Panc1 (cell line): ENCODE results near the gene IKBIP. TPM values are rescaled to one million over a fixed set of nuclear protein-coding genes. Genes with fewer than 3 reads are reported as not detected.

Experiments used
- ATAC-seq: fragments of 200-7000 bp; cut with Tn5 transposase; 2 replicates; pipeline ENCODE4 v1.9.1; 2020; ENCODE audit warnings: mild to moderate bottlenecking, moderate library complexity
- BruUV-seq: library from RNA; stranded (reverse); fragments of 400-500 nt; replicated peaks from 2 replicates; lab custom pipeline; 2021; lab: Mats Ljungman, UMichigan
- CTCF ChIA-PET: fragments of 300-600 bp; sonication (Branson Sonifier 250); formaldehyde crosslinking; loops from one replicate; lab custom pipeline; 2022; ENCODE audit warnings: antibody characterized with exemption; lab: Charles Lee
- POLR2A ChIA-PET: fragments of 300-600 bp; sonication (Branson Sonifier 250); formaldehyde crosslinking; loops from one replicate; lab custom pipeline; 2022; ENCODE audit warnings: antibody characterized with exemption; lab: Charles Lee
- DNase-seq: peaks from one replicate; pipeline ENCODE4 v3.0.0-alpha.2; 2010; ENCODE audit warnings: low read depth, low spot score
- H3K27ac ChIP-seq: 2 replicates; pipeline ENCODE4 v1.5.1; 2011; ENCODE audit warnings: mild to moderate bottlenecking, low read length, inconsistent platforms
- H3K27me3 ChIP-seq: fragments of 200-500 bp; sonication (Bioruptor generic); 2 replicates; pipeline ENCODE4 v1.6.0; 2014; ENCODE audit warnings: low read length, inconsistent platforms; ENCODE audit not compliant: control insufficient read depth, insufficient read depth
- H3K36me3 ChIP-seq: fragments of 200-500 bp; sonication (Bioruptor generic); 2 replicates; pipeline ENCODE4 v1.5.1; 2014; ENCODE audit warnings: inconsistent platforms, mild to moderate bottlenecking, low read length, moderate library complexity; ENCODE audit not compliant: control insufficient read depth, insufficient read depth
- H3K4me1 ChIP-seq: 2 replicates; pipeline ENCODE4 v1.5.1; 2011; ENCODE audit warnings: inconsistent platforms, mild to moderate bottlenecking, low read length, moderate library complexity; ENCODE audit not compliant: control insufficient read depth, insufficient read depth
- H3K4me3 ChIP-seq, 2 experiments: 2 replicates each; pipeline ENCODE4 v1.5.1; 2011 to 2012; ENCODE audit warnings: low read depth in 2 of 2, low read length in 2 of 2, mild to moderate bottlenecking in 2 of 2, inconsistent platforms in 1 of 2, moderate library complexity in 1 of 2
- H3K9me3 ChIP-seq: fragments of 200-500 bp; sonication (Bioruptor generic); 2 replicates; pipeline ENCODE4 v1.5.1; 2014; ENCODE audit warnings: low read depth, mild to moderate bottlenecking, inconsistent platforms, low read length, moderate library complexity; ENCODE audit not compliant: control insufficient read depth, insufficient read depth
- POLR2AphosphoS5 ChIP-seq: IDR thresholded peaks from 2 replicates; pipeline ENCODE4 v1.6.1; 2012; ENCODE audit warnings: mild to moderate bottlenecking, low read depth, low read length, moderate library complexity
- SIN3A ChIP-seq: IDR thresholded peaks from 2 replicates; pipeline ENCODE4 v1.6.1; 2012; ENCODE audit warnings: low read depth, mild to moderate bottlenecking, low read length, moderate library complexity, borderline replicate concordance; ENCODE audit not compliant: insufficient read depth
- TCF7L2 ChIP-seq: IDR thresholded peaks from 2 replicates; pipeline ENCODE4 v1.6.1; 2011; ENCODE audit warnings: mild to moderate bottlenecking, low read depth, low read length, inconsistent platforms
- in situ Hi-C: cut with HindIII; loops from 2 replicates; pipeline ENCODE4 v1.10.0; 2016; ENCODE audit warnings: low sequenced_read_pairs, low pct_unique_long_range_greater_than_20kb
- intact Hi-C: fragments of 100-400 bp; cut with micrococcal nuclease; formaldehyde crosslinking; loops from one replicate; pipeline ENCODE4 v1.10.0; 2022; ENCODE audit not compliant: unreplicated experiment
- total RNA-seq: library from RNA; stranded (reverse); gene quantifications from one replicate; pipeline ENCODE4 v1.2.1, GENCODE V29; 2021; ENCODE audit not compliant: unreplicated experiment
- TF ChIP-seq, protein P1 (sequence below): fragments of 450-650 bp; IDR thresholded peaks from 2 replicates; pipeline ENCODE4 v1.5.1; 2017; ENCODE audit warnings: mild to moderate bottlenecking
- TF ChIP-seq, protein P2 (sequence below), 2 experiments: IDR thresholded peaks; 2 replicates each; pipeline ENCODE4 v1.6.1; 2011 to 2012; ENCODE audit warnings: low read depth in 2 of 2, control low read depth in 1 of 2, low read length in 1 of 2, mild to moderate bottlenecking in 1 of 2, moderate library complexity in 1 of 2; ENCODE audit not compliant: insufficient read depth in 1 of 2

The IKBIP gene
- total RNA-seq, 1 experiment from 2014 or later = 33.7 TPM

DNA sequence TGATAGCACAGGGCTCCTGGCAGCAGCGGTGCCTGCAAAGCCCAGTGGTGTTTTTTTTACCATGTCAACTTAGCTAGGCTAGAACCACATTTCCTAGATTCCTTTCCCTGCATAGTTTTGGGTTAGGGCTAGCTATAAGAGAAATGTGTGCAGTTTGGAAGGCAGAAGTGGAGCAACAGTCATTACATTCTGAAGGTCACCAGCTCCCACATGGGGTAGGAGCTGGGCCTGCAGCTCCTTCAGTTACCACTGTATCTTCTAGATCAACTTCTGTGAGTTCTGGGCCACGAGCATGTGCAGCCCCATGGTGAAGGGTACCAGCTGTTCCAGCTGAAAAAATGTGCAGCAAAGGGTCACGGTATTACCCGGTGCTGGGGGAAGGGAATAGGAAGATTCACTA, 53.4 kb downstream of the IKBIP start:
- no TSS peak for BruUV-seq
- Histone ChIP-seq H3K36me3 (peaks cover 20% of the 10 kb centered on the region), H3K4me1 (peaks cover 14% of the 10 kb centered on the region), H3K4me3 (no peak overlapping the region), H3K27ac (no peak overlapping the region), H3K27me3 (no peaks in the 10 kb centered on the region), H3K9me3 (no peaks in the 10 kb centered on the region)
- in situ Hi-C loops = no loop called here
- intact Hi-C loops = no loop called here
- ATAC-seq = no peak
- DNase-seq = no peak
- ChIA-PET POLR2A (no interaction called here), CTCF (interaction anchor here (1.4 kb wide), 1 partner anchor 24 kb away, joined by 14 read pairs; no protein-coding TSS in a partner anchor)
- TF ChIP-seq, protein P1, sequence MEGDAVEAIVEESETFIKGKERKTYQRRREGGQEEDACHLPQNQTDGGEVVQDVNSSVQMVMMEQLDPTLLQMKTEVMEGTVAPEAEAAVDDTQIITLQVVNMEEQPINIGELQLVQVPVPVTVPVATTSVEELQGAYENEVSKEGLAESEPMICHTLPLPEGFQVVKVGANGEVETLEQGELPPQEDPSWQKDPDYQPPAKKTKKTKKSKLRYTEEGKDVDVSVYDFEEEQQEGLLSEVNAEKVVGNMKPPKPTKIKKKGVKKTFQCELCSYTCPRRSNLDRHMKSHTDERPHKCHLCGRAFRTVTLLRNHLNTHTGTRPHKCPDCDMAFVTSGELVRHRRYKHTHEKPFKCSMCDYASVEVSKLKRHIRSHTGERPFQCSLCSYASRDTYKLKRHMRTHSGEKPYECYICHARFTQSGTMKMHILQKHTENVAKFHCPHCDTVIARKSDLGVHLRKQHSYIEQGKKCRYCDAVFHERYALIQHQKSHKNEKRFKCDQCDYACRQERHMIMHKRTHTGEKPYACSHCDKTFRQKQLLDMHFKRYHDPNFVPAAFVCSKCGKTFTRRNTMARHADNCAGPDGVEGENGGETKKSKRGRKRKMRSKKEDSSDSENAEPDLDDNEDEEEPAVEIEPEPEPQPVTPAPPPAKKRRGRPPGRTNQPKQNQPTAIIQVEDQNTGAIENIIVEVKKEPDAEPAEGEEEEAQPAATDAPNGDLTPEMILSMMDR = no peak
- no peak for TF ChIP-seq SIN3A
- TF ChIP-seq, protein P2, sequence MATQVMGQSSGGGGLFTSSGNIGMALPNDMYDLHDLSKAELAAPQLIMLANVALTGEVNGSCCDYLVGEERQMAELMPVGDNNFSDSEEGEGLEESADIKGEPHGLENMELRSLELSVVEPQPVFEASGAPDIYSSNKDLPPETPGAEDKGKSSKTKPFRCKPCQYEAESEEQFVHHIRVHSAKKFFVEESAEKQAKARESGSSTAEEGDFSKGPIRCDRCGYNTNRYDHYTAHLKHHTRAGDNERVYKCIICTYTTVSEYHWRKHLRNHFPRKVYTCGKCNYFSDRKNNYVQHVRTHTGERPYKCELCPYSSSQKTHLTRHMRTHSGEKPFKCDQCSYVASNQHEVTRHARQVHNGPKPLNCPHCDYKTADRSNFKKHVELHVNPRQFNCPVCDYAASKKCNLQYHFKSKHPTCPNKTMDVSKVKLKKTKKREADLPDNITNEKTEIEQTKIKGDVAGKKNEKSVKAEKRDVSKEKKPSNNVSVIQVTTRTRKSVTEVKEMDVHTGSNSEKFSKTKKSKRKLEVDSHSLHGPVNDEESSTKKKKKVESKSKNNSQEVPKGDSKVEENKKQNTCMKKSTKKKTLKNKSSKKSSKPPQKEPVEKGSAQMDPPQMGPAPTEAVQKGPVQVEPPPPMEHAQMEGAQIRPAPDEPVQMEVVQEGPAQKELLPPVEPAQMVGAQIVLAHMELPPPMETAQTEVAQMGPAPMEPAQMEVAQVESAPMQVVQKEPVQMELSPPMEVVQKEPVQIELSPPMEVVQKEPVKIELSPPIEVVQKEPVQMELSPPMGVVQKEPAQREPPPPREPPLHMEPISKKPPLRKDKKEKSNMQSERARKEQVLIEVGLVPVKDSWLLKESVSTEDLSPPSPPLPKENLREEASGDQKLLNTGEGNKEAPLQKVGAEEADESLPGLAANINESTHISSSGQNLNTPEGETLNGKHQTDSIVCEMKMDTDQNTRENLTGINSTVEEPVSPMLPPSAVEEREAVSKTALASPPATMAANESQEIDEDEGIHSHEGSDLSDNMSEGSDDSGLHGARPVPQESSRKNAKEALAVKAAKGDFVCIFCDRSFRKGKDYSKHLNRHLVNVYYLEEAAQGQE (IDR thresholded peaks at IDR 0.05; ENCODE audit: insufficient read depth in 1 of 2, low read depth in 2 of 2, low read length in 1 of 2) = no peak
- TF ChIP-seq TCF7L2 = no peak

DNA sequence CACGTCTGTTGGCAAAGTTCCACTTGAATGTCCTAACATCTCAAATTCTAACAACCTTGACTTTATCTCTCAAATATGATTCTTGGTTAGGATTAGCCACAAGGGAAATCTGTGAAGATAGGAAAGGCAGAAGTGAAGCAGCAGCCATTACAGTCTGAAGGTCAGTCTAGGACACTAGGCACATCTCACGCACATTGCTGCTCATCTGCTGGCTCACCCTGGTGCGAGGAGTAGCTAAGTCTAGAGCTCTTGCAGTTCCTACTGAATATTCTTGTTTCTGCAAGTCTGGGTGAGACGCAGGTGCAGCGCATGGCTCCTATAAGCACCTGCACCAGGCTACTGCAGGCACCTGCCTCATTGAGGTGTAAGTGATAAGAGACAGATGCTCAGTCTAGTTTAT, 57.5 kb downstream of the IKBIP start:
- no peak for ATAC-seq
- H3K27ac ChIP-seq = no peak overlapping the region
- TF ChIP-seq, protein P2 (IDR thresholded peaks at IDR 0.05; ENCODE audit: insufficient read depth in 1 of 2, low read depth in 2 of 2, low read length in 1 of 2) = no peak
- TF ChIP-seq, protein P1 = no peak
- no peak for TF ChIP-seq SIN3A
- no peak for TF ChIP-seq TCF7L2
- no peak for TF ChIP-seq POLR2AphosphoS5
- ChIA-PET POLR2A (no interaction called here), CTCF (no interaction called here)
- in situ Hi-C loops (no loop called here), intact Hi-C loops (no loop called here)
- DNase-seq = no peak
- BruUV-seq = no TSS peak
- H3K27me3 ChIP-seq = no peaks in the 10 kb centered on the region; the same call in 1 of the 2 replicates
- H3K4me3 ChIP-seq = no peak overlapping the region
- no peaks in the 10 kb centered on the region for H3K36me3 ChIP-seq
- no peaks in the 10 kb centered on the region for H3K4me1 ChIP-seq
- no peaks in the 10 kb centered on the region for H3K9me3 ChIP-seq
